ENCODE results near the gene CCDC92B.

The CCDC92B gene

DNA sequence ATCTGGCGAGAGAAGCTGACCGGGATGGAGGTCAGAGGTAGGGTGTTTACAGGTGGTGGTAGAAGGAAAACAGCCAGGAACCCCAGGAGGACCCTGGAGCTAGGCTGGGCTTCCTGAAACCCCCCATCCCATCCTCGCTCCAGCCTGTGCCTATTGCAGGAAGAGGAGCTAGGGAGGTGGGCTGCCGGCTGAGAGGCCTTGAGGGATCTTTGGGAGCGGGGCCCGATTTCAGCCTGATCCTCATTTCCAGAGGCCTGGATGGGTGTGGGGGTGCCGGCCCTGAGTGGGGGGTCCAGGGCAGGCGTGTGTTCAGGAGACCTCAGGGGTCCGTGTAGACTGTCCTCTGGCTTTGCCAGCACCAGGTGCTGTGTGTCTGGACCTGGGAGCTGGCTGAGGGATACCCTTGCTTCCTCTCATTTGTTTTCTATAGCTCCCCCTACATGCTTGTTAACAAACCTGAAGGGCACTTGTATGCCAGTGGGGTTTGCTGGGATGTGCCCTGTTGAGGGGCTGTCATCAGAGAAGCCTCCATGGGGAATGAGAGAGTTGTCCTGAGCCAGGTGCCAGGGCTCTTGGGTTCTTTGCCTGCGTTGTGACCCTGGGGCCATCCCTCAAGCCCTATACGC is 27.9 kb upstream of the CCDC92B start:
- DNase-seq: no peak

DNA sequence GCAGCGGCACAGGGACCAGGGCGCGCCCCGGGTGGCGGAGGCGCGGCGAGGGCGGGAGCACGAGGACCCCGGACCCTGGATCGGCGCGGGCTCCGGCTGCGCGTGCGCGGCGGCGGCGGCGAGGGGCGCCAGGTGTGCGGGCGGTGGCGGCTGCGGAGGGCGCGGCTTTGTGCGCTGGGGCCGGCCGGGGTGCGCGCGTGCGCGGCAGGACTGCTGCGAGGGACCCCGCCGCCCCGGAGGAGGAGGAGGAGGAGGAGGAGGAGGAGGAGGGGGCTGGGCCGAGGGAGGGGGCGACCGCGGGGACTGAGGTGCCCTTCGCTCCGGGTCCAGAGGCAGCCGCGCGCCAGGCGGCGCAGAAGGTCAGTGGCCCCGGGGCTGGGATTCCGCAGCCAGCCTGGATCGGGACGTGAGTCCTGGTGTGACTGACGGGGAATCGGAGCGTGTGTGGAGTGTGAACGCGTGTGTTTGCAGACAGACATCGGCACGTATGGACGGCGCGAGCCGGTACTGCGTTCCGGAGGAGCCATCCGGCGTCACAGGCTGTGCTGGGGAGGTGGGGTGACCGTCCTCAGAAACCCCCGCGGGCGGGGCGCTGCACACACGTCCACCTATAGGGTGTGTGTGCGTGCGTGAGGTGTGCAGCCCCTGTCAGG is 27.3 kb upstream of the CCDC92B start:
- DNase-seq: no peak

DNA sequence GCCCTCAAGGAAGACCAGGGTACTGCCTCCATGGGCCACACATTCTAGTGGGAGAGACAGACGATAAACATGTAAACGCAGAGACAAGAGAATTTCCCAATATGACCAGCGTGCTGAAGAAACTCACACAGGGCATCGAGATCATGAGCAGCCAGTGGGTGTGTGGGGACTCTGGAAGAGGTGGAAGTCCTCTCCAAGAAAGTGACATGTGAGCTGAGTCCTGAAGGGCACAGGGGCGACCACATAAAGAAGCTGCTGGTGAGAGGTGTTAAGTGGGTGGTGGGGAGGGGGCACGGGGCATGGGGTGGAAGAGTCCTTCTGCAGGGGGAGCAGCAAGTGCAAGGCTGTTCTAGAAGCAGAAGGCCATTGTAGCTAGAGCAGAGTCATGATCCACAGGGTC is 25.8 kb upstream of the CCDC92B start:
- no peak for DNase-seq

DNA sequence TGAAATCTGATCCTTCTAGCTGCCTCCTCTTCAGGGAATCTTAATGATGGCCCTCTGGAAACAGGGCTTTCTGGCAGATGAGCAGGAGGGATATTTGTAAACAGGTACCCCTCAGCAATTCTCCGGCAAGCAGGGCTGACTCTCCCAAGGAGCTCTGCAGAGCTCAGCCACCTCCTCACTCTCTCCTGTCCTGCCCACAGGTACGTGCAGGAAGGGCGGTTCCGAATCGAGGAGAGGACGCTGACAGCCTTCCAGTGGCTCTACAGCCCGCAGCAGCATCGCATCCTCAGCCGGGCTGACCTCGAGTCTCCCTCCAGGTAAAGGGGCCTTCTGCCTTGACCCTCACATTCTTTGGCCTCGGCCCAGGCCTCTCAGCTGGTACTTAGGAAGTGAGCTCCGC is 20.7 kb upstream of the CCDC92B start:
- no peak for DNase-seq

DNA sequence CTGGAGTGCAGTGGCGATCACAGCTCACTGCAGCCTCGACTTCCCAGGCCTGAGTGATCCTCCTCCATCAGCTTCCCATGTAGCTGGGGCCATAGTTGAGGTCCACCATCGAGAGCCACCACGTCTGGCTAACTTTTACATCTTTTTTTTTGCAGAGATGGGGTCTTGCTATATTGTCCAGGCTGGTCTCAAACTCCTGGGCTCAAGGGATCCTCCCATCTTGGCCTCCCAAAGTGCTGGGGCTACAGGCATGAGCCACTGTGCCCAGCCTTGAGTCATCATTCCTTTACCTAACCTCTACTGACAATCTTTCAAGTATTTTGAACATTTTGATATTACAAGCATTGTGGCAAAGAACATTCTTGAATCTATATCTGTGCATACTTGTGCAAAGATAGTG is 9.4 kb upstream of the CCDC92B start:
- DNase-seq: no peak

DNA sequence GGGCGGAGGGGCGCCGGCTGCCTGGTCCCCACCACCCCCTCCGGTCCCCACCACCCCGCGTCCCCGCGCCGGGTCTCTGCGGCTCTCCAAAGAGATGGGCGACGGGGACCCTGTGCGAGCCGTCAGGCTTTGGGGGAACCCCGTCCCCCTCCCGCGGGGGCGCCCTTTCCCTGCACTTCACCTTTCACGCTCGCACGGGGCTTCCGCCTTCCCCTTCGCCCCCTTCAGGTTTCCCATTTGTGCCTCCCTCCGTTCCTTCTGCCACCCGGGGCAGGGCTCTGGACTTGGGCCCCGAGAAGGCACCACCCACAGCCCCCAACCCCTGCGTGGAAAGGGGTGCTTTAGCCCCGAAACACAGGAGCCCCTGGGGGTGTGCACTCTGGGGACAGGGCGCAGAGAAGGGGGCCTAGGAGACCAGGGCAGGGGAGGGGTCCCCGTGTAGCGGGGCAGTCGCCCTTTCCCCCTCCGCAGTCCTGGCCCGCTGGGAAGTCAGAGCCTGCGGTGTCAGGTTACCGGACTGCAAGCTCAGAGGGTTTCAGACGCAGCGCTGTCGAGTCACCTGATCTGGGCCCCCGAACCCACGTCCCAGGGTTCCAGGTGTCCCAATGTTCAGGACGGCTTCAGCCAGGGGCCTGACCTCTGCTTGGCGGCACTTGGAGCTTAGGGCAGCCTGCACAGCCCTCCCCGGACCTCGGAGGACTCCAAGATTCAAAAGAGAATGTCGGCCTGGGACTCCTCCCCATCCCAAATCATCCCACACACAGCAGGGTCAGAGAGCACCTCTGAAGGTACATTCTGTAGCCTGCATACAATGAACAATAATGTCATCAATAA is 6.7 kb upstream of the CCDC92B start:
- DNase-seq: no peak

DNA sequence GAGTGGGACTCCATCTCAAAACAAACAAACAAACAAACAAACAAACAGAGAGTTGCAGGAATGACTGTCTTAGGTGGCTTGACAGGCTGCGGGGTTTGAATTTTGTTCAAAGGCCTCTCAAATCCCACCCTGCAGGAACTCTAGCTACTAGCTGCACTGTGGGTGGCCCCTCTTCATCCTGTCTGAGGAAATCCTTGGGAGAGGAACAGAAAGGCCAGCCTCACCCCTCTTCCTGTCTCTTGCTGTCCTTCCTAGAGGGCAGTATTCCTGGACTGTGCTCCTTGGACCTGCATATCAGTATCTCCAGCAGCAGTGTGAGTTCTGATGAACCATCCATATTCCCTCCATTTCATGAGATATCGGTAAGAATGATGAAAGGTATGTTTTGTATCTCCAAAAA is 2.0 kb upstream of the CCDC92B start:
- DNase-seq: no peak

DNA sequence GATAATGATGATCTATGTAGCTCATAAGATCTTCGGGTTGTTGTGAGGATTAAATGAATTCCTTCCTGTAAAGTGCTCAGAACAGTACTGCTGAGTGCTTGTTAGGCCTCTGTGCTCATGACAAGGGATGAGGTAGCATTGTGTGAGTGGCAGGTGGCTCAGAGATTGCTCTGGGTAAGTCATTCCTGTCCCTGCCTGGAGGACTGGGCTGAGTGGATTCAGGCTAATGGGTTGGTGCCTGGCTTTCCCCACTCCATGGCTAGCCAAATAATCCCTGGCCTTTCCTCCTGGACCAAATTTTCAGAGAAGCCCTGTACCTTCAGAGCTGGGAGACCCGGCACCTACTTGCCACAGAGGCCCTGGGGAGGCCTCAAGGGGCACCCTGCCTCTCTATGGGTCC is 1.3 kb upstream of the CCDC92B start:
- DNase-seq: no peak

DNA sequence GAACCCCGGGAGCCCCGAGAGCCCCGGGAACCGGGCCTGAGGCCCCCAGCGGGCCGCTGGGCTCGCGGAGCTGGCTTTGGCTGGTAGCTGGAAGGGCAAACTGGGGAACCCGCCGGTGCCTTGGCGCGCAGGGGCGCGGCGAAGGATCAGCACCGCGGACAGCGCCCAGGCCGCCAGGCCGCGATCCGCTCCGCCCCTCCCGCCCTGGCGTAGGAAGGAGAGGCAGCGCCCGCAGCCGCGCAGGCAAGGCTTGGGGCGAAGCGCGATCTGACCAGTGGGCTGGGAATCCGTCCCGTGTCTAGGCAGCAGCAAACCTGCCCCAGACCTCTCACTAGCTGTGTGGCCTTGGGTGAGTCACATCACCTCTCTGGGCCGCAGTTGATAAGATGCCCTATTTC is 331 bp upstream of the CCDC92B start:
- peak; percentile 68 for DNase-seq

DNA sequence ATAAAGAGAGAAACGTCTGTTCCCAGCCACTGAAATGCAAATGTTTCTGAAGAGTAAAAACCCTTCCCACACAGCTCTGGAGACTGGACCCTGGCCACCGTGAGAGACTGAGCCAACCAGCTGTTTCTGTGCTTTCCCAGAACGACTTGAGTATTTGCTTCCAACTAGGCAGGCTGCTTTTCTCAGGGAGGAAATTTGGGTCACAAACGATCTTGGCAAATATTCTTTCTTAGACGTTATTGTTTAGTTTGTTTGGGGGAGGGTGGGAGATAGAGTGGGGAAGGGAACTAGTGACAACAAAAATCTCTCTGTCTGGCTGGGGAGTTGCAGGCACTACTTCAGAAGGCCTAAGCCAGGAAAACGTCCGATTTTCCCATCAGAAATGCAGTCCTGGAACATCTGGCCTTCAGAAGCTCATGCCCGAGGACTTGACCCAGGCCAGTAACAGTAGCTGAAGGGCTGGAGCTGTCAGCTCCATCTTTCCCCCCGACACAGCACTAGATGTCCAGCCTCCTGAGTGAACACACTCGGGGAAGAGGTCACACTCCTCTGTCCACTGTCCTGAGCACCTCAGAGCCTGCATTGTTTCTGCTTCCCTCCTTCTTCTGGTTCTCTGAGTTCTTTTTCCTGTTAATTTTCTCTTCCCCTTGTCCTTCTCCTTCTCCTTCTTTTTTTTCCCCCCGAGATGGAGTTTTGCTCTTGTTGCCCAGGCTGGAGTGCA is 4.0 kb downstream of the CCDC92B start:
- no peak for DNase-seq

DNA sequence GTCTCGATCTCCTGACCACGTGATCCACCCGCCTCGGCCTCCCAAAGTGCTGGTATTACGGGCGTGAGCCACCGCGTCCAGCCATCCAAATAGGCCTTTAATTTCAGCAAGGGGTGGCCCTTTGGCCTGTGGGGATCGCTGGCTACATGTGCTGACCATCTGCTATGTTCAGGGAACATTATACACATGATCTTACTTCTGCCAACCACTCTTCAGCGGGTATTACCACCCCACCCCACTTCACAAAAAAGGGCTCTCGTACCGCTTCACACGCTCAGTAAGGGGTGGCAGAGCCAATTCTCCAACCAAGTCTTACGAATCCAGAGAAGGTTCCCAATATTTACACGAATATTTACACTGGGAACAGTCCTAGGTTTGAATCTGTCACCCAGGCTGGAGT is 11.8 kb downstream of the CCDC92B start:
- DNase-seq: no peak

DNA sequence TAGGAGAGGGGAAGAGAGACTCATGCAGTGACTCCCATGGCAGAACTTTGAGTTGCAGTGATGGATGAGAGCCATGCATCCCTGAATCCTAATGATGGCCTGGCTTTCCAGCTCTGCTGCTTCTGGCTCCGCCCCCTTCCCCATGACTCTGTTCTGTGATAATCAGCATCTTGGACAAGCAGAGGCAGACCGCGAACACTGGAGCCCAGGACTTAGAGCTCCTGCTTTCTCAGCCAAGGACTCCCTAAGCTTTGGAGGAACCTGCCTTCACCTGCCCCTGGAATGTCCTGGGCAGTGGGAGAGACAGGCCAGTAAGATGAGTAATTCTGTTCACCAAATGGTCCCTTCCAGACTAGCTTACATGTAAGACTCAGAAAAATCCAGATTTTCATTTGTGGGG is 12.5 kb downstream of the CCDC92B start:
- no peak for DNase-seq

DNA sequence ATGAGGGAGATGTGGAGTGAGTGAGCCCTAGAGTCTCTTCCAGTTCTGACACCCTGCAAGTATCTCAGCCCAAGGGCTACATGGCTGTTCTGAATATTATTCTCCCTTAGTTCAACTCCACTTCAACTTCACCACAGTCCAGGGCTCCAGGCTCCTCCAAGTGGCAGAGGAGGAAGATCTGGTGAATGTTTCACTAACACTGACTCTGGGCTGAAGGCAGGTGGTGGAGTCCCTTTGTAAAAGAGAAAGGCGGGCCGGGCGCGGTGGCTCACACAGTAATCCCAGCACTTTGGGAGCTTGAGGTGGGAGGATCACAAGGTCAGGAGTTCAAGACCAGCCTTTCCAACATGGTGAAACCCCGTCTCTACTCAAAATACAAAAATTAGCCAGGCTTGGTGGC is 13.6 kb downstream of the CCDC92B start:
- no peak for DNase-seq

DNA sequence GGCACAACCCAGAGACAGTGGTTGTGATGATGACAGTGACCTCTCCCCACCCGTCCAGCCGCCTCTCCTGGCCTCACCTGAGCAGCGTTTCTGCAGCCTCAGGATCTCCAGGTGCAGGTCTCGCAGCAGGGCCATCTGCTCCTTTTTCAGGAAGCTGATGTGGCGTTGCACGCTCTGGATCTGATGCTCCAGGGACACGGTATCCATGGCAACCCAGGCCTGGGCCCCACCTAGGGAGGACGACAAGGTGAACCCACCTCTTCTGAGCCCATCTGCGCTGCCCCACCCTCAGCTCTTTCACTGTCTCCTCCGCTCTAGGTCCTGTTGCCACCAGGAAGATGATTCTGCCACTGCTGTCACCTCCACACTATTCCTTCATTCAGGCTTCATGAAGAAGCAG is 14.5 kb downstream of the CCDC92B start:
- no peak for DNase-seq

DNA sequence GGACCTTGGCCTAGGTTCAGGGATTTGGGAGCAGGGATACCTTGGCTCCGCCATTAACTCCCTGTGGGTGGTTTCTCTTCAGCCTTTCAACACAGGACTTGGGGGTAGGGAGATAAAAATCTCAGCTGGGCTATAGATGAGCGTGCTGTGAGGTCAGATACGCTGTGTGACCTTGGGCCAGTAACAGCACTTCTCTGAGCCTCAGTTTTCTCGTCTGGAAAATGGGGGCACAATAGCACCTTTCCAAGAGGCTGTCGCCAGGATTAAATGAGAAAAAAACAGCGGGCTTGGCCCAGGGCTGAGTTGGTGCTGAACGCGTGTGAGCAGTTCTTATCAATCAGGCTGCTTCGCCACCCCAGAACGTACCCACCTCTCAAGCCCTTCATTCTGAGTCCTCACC is 17.6 kb downstream of the CCDC92B start:
- DNase-seq: no peak

DNA sequence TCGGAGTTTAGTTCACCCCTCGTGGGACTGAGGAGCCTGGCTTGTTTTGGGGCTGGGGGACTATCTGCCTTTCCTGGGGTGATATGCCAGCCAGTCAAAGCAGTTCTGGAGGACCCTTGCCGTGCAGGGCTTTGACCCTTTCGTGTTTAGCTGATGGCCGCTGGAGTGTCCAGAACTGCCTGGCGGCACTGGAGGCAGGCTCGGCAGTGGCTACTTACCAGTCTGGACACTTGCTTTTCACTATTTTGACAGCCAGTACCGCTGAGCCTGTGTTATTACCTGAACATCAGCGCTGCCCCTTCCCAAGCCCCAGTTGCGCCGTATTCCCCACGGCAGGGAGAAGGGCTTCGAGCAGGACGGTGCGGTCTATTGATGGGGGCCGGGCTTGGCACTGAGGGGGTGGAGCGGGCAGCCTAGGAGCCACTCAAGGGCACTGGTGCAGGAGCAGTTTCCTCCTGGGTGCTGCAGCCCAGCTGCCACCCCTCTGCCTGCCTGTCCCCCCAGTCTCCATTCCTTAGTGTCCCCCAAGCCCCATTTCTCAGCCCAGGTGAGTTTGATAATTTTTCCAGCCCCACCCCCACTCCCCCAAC is 18.6 kb downstream of the CCDC92B start:
- DNase-seq: no peak

DNA sequence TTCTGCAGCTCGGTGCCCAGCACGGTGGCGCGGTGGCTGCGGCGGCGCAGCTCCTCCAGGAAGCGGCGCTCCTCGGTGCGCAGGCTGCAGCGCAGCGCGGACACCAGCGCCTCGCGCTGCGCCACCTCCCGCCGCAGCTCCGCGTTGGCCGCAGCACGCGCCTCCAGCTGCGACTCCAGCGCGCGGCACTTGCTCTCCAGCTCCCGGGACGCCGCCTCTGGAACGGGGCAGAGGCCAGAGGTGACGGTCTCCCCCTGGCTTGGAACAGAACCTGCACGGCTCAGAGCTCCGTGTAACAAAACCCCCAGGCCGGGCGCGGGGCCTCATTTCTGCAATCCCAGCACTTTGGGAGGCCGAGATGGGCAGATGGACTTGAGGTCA is 24.7 kb downstream of the CCDC92B start:
- peak; percentile 28 for DNase-seq

DNA sequence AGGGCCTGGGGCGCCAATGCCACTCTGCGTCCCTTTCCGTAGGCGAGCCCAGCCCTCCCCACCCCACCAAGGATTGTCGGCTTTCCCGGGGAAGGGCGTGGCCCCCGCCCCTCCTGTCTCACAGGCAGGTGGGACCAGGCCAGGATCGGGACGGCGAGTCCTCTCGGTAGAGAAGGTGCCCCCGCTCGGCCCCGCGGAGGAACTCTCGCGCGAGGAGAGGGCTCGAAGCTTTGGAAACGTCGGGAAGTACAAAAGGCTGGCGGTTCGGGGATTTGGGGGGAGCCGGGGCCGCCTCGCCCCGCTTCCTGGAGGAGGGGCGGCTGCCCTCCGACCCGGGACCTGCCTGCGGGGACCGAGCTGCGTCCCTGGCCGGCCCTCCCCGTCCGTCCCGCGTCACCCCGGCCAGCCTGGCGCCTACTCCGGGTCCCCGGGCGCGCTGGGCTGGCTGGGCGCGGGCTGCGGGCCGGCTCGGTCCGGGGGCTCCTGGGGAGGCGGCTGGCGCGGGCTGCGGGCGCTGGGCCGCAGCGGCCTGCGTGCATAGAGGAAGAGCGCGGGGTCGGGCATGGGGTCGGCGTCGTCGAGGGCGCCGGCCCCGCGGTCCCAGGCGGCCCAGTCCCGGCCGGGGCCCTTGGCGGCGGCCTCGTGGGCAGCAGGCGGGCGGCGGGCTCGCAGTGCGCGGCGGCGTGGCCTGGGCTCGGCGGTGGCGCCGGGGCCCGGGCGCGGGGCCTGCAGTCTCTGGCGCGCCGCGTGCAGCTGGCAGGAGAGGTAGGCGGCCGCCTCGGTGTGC is 25.3 kb downstream of the CCDC92B start:
- no peak for DNase-seq

DNA sequence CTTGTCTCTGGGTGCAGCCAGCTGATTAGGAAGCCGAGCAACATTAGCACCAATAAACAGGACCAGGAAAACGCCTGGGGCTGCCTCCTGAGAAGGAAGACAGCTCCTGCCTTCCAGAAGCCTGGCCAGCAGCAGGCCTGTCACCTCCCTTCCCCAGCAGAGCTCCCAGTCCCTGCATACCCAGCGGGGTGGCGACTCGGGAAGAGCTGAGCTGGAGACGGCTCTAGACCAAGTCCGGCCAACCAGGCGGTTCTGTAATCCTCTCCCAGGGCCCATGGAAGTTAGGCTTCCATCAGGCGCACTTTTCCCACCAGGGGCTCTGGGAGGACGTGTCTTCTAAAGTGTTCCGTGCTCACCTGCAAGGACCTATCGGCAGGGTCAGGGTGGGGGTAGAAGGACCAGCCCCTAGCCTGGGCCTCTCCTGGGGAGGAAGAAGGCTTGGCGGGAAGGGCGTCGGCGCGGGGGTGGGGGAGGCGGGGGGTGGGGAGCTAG is 25.9 kb downstream of the CCDC92B start:
- no peak for DNase-seq

DNA sequence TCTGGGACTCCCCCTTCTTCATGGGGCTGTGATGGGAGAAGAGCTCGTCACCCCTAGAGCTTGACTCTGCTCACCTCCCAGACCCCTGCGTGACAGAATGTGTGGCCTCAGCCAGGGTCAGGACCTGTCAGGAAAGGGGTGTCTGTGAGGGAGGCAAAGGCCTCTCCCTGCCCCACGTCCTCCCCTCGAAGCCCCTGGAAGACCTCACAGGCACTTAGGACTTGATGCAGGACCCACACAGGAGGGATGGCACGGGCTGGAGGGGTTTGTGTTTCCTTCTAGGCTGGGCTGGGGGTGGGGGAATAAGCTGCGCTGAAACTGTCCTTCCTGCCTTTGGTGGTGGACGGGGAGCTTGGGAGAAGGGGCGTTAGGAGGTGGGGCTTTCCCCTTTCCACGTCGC is 26.8 kb downstream of the CCDC92B start:
- DNase-seq: no peak

DNA sequence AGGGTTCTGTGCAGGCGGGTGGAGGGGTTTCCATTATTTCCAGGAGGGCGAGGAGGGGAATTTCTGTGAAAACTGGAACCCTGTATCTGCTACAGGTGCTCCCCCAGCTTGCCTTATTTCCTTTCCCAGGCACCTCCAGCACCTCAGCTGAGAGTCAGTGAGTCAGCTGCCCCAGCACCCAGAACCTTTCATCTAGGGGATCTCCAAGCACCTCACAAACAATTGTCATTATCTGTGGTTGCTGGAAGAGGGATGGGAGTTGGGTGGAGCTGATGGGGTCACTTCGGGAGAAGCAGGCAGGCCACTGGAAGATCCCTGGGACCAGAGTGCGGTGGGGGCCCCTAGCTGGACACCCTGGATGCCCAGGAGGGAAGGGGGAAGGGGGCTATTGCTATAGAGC is 27.8 kb downstream of the CCDC92B start:
- no peak for DNase-seq

DNA sequence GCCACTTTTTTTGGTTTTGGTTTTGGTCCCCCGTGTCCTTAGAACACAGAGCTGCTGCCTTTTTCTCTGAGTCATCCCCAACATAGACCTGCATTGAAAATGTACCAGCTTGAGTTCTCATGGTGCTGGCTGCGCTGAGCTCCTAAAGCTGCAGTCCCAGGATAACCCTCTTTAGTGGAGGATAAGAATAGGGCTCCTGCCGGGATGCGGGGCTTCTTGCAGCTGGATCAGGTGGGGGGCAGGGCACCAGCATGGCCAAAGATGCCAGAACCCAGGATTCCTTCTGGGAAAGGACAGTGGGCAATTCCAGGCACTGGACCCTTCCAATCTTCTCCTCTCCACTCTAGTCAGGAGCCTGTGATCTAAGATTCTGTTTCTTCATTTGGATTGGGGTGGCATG is 29.6 kb downstream of the CCDC92B start:
- DNase-seq: no peak

Data from central memory CD4-positive, alpha-beta T cell (primary cell).